ENCODE measurements around the gene PCSK7.

DNA sequence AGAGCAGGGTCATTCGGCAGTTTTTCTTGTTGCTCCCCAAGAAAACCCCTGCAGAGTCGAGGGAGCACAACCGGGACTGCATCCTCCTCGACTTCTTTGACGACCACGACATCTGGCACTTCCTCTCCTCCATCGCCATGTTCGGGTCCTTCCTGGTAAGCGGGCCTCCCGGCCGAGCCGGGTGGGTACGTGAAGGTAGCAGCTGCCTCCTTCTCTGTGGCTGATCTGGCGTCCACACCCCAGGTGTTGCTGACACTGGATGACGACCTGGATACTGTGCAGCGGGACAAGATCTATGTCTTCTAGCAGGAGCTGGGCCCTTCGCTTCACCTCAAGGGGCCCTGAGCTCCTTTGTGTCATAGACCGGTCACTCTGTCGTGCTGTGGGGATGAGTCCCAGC is 36.1 kb downstream of the PCSK7 start:
- TF ChIP-seq CTCF (IDR thresholded peaks at IDR 0.05), result no peak
- TF ChIP-seq POLR2A (IDR thresholded peaks at IDR 0.05), result no peak

Data from body of pancreas (tissue), 4 donors.